ENCODE results near the gene CHST2. TPM values are rescaled to one million over a fixed set of nuclear protein-coding genes. Genes with fewer than 3 reads are reported as not detected.

CHST2 gene, protein sequence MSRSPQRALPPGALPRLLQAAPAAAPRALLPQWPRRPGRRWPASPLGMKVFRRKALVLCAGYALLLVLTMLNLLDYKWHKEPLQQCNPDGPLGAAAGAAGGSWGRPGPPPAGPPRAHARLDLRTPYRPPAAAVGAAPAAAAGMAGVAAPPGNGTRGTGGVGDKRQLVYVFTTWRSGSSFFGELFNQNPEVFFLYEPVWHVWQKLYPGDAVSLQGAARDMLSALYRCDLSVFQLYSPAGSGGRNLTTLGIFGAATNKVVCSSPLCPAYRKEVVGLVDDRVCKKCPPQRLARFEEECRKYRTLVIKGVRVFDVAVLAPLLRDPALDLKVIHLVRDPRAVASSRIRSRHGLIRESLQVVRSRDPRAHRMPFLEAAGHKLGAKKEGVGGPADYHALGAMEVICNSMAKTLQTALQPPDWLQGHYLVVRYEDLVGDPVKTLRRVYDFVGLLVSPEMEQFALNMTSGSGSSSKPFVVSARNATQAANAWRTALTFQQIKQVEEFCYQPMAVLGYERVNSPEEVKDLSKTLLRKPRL
- 0.44 to 1.0 TPM (median 0.82 TPM) in 5 replicates for total RNA-seq (2022; extraction: Qiagen RNA extraction; ENCODE audit: low read depth)

DNA sequence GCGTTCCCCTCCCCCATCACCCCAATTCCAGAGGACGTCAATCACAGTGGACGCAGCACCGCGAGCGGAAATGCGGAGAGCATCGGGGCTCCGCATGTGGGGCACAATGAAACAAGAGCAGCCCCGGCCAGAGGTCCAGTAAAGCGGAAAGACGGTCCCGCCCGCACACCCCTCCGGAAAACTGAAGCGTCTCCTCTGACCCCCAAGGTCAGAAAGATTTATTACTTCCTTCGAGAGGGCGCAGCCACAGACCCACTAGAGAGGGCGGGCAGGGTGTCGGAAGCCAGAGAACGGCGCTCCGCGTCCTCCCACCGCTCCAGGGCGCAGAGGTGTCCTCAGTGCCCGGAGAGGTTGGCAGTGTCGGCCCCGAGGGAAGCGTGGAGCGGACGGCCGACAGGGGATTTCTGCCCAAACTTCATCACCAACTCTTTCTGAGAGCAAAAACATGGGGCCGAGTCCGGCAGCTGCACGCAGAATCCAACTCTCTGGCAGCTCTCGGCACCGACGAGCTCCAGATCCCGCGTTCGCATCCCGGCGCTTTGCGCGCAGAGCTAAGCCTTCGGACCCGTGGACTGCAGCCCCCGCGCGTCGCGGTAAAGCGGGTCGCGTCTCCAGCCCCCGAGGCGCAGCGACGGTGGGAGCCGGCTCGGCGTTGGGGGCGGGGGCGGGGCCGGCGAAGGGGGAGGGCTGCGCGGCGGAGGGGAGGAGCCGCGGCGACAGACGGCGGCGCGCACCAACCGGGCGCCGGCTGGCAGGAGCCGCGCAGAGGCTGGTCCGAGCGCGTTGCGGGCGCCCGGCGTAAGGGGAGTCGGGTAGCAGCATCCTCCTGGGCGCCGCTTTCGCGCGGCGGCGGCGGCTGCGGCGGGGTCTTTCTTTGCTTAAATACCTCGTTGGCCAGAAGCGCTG is at the start of gene CHST2:
Gene CHST2, plus strand, starts transcription at position 763 of the 906 bp plus-strand sequence. CDS start 1,046 bp downstream, outside the sequence.

Other genes starting within 250 kb of the CHST2 start
- 26.5 to 38.8 TPM (median 32.5 TPM) in 5 replicates for gene PCOLCE2, start 230.7 kb upstream of the CHST2 start, total RNA-seq (2022; extraction: Qiagen RNA extraction; ENCODE audit: low read depth)
- gene PAQR9, start 156.1 kb upstream of the CHST2 start, total RNA-seq (2022; extraction: Qiagen RNA extraction; ENCODE audit: low read depth): 2.4 to 3.8 TPM (median 3.4 TPM) in 5 replicates
- gene U2SURP, start 118.2 kb upstream of the CHST2 start, total RNA-seq (2022; extraction: Qiagen RNA extraction; ENCODE audit: low read depth): 68.7 to 112 TPM (median 83.7 TPM) in 5 replicates